GM21515 (cell line): ENCODE data around the gene POLA1.

ENCODE experiments used
- ATAC-seq: cut with Tn5 transposase; IDR thresholded peaks from one replicate; pipeline ENCODE4 v1.9.1; 2021; ENCODE audit not compliant: unreplicated experiment

Gene POLA1

DNA sequence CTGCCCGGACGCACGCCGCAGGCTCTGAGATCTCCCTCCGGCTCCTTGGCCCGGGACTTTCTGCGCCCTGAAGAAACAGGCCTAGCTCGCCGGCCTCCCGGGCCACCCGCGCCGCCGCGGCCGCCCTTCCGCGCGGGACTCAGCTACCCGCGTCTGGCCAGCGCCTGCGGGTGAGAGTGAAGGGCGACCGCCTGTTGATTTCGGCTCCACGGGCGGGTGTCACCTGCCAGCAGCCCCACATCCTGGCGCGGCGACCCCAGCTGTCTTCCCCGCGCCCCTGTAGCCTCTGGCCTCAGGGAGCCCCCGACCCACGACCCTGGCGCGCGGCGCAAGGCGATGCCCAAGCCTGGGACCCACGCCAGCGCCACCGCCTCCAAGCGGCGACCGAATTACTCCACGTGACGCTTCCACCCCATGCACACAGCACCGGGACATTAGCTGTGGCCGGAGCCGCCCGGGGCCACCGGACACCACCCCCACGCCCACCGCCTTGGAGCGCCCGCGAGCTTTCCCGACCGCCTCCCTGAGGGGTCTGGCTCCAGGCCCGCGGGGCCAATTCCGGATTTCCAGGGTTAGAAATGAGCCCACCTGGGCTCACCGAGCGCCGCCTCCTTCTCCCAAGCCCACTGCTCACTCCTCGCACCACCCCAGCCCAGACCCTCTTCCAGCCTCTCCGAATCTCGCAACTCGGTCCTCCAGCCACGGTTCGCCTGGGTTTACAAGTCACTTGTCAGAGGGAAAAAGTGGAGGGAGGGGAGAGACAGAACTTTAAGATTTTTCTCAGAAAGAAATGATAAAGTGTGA, 311.9 kb downstream of the POLA1 start:
- no peak for ATAC-seq

DNA sequence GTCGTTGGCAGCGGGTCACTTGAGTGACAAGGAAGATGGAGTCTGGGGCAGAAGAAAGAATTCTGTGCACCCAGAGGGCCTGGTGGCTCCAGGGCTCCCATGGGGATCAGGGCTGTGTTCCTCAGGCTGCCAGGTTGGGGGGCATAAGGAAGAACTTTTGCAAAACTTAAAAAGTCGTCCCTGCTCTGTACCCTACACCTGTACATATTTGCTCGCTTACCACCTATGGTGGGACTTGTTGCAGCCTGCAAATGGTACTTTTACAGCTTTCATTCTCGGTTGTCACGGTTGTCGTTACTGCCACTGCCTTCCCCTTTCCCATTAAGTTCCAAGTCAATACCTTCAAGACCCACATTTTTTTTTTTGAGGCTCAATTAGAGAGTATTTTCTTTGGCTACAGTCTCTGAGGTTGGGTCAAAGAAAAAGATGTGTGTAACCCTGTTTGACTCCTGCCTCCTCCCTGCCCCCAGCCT, 312.9 kb downstream of the POLA1 start:
- no peak for ATAC-seq

DNA sequence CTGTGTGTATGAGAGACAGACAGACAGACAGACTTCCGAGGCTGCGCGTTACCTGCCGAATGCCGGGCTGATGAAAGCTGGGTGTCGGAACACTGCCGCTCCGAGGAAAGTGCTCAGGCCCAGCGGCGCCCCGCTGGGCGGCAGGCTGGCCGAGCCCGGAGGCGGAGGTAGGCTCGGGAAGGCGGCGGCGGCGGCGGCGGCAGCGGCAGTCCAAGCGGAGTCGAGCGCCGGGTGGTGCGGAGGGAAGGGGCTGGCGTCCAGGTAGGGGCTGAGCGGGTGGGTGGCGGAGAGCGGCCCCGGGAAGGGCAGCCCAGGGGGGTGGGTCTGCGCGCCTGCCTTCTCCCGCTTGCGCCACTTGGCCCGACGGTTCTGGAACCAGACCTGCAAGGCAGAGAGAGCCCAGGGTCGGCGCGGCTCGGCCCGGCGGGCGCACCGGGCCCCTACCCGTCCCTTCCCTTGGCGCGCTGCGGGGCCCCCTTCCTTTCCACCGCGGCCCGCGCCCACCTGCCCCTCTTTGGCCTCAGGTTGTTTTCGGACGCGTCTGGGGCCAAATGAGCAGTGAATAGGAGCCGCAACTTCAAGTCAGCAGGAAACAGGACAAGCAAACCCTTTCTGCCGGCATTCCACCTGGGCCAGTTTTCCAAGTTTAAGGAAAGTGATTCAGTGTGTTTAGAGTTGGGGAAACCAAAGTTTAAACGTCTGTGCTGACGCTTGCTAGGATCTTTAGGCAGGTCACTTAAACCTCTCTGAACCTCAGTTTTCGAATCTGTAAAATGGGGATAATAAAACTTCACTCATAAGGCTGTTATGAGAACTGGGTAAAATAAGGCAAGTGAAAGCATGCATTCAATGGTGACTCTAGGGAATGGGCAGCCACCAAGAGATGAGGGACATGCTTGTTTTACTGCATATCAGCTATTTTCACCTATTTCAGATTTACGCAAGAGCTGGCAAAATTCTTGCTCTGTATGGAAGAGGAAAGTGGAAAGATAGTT, 313.6 kb downstream of the POLA1 start:
- no peak for ATAC-seq

DNA sequence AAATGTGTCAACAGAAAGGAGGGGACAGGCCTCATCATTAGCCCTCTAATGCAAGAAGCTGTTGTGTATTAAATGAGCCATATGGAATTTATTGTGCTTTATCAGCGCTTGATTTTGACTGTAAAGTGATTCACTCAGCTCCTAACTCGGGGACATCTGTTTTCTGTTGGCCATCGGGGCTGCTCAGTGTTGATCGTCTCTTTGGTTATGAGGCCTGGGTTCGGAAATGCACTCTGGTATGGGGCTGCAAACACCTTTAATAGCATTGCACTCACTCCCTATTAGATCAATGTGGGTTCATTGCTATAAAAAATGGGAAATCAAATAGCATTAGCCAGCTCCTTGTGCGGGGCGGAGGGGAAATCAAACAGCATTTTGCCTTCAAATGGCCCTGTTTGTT, 315.7 kb downstream of the POLA1 start:
- ATAC-seq: no peak

DNA sequence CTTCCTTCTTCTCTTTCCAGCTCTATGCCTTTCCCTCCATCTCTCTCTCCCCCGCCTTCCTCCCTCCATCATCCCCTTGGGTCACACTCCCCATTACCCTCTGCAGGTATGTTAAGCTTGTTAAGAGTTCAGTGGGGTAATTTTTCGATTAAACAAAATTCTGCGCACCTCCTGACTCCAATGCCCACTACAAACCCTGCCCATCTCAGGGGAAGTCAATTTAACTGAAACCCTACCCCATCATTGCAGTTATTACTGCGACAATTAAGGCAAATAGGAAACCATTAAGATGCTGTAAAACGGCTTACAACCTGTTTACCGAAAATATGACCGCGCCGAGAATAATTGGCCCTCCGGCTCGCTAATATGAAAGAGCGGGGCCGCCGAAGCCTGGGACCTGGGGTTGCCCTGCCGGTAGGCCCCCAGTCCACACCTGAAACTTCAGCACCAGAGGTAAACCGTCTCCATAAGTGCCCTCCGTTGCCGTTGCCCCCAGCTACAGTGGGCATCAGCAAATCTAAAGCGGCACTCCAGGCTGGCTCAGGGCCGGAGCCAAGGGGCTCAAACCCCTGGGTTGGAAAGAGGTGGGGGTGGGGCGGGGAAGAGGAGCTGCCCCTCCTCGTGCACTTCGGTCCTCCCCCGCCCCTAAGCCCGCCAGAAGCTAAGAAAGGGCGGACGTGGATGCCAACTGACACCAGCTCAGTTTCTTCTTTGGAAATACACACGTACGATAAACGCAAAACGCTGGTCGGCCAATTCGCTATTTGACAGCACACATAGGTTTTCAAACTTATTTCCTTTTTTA, 317.3 kb downstream of the POLA1 start:
- no peak for ATAC-seq

DNA sequence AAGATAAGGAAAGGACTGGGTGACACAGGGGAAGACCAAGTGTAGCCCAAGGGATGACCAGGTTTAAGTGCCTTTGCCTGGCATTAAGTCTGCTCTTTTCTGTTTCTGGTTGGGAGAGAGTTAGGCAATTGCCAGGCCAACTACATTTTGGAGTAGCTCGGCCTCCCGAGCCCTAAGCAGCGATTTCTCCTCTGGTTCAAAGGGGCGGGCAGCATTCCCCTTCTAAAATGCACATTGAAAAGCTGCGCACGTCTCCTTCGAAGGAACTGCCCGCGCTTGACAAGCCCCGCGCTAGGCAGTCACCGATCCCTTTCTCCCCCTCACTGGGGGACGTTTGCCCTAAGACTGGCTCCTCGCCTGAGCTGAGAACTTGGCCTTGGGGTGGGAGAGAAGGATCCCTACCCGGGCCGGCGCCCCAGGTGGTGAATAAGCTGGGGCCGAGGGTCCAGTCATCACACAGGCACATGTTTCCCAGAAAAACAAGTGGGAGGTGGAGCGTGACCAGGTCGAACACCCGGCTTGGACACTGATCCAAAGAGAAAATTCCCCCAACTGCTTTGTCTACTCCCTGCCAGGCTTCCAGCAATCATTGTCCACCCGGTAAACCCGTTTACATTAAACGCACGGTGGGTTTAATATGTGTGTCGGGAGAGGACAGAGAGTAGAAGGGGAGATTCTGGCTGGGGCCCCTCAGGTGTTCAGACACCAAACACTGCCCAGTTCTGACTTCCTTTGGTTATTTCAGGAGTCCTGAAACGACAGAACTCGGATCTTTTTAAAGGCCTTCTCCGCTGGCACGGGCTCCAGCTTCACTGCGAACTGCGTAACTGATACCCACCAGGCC, 318.1 kb downstream of the POLA1 start:
- no peak for ATAC-seq

DNA sequence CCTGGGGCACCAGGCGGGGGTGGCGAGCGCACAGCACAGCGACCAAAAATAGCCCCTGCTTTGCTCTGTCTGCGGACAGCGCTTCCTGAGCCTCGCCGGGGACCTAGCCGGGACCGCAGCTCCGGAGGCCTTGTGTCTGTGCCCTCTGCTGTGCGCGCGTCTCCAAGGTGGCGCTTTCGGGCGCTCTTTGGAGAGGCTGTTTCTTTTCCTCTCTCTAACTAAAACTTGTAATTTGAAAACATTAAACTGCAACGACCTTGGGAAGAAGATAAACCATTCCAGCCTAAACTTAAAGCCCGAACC, 318.7 kb downstream of the POLA1 start:
- ATAC-seq: no peak

DNA sequence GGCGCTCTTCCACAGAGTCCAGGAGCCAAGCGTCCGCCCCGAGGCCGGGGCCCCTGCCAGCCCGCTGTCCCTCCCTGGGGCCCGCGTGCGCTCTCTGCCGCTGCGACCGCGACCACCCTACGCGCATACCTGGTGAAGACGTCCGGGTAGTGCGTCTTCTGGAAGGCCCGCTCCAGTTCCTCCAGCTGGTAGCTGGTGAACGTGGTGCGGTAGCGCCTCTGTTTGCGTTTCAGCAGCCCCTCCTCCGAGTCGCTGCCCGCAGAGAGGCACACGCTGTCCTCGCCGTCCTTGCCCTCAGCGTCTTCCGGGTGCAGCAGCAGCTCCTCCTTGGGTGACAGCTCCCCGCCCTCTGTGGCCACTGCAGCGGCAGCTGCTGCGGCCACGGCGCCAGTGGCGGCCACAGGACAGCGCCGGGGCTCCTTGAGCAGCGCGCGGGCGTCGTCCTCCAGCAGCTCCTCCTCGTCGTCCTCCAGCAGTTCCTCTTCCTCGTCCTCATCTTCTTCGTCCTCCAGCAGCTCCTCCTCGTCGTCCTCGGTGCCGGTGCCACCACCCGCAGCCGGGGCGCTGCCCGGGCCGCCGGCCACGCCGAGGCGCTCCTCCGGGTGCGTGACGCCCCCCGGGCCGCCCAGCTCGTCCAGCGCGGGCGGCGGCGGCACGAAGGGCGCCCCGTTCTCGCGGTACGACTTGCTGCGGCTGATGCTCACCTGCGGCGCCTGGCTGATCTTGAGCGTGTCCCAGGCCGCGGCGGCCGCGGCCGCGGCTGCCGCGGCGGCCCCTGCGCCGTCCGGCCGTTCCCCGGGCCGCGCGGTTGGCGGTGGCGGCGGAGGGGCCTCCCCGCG, 319.3 kb downstream of the POLA1 start:
- no peak for ATAC-seq

DNA sequence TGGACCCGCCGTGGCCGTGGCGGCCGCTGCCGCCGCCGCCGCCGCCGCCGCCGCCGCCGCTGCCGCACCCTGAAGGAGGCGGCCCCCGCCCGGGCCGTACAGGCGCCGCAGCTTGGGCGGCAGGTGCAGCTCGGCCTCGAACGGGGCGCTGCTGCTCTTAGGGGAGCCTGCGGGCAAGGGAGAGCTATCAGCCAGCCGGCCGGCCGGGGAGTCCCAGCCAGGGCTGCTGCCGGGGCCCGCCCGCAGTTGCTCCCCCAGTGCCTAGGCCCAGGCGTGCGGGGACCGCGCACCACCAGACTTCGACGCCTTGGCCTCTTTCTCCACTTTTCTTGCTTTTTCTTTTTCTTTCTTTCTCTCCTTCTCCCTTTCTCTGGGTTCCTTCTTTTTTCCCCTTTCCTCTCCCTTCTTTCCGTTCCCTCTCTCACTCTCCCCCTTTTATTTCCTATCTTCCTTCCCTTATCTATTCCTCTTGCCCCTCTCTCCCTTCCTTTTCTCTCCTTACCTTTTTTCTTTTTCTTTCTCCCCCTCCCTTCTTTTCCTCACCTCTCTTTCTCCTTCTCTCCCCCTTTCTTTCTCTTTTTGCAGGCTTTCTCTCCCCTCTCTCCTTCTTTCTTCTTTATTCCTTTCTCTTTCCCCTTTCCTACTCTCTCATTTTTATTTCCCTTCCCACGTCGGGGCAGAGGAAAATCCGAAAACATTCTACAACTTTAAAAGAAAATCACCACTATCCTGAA, 320.1 kb downstream of the POLA1 start:
- peak; percentile 55 for ATAC-seq

DNA sequence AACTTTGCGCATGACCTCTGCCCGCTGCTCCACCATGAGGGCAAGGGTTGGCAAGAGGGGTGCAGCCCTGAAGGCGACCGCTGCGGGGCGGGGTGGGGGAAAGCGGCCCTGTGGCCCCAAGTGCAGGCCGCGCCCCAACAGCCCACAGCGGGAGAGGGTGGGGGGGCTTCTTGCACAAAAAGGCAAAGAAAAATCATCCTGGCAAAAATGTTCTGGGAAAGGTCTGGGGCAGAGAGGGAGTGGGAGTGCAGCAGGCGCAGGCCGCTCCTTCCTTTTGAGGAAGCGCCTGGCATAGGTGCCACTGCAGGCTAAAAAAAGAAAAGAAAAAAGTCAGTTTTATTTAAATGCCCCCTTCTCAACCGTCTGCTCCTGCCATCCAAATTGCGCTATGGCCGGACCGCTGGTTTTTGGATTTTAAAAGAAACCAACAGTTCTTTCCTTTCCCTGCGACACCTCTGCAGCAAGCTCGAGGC, 320.7 kb downstream of the POLA1 start:
- ATAC-seq: no peak

DNA sequence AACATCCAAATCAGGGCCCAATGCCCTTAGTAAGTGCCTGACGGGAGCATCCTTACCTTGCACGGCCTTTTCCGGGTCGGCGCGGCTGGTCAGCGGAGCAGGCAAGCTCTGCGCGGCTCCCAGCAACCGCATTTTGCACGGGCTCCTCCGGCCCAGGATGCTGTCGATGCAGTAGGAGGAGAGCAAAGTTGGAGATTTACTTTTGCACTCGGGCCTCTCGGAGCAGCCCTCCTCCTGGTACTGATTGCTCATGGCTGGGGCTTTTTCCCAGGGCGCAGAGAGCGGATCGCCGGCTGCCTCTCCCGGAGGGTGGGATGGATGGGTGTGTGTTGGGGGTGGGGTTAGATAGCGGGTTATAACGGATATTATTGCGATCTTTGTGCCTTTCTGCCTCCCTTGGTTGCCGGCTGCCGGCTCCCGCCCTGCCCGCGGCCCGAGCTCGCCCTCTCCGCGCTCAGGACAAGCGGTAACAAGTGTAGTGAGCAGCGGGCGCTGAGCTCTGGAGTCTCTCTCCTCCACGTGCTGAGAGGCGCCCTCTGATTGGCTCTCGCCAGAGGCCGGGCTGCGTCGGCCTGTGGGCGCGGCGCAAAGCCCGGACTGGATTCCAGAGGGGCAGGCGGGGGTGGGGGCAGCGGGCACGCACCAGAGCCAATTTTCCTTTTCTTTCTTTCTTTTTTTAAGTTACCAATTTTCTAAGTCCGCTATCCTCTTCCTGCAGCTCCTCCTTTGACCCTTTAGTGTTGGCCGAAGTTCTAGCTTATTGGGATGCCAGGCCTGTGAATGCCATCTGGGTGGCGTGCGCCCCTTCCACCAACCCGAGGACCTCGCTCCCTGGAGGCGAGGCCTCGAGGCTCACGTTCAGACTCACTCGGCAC, 322.0 kb downstream of the POLA1 start, which contains the start of gene ARX:
TSS of gene ARX (minus strand) at position 480 of the 875 bp plus-strand sequence. CDS start at position 252, 228 bp downstream.
- ATAC-seq: no peak

DNA sequence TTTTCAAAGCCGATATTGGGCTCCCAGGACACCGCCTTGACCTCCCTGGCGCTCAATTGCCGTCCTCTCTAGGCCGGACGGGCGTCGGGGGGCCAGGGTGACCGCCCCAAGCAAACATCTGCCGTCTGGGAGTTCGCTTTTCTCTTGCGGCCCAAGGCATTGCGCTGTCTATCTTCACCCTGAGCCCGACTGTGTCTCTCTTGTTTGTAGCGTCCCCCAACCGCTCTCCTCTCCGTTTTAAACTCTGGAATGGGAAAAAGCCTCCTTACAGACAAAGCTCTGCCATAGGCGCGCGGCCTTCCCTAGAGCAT, 322.6 kb downstream of the POLA1 start:
- no peak for ATAC-seq

DNA sequence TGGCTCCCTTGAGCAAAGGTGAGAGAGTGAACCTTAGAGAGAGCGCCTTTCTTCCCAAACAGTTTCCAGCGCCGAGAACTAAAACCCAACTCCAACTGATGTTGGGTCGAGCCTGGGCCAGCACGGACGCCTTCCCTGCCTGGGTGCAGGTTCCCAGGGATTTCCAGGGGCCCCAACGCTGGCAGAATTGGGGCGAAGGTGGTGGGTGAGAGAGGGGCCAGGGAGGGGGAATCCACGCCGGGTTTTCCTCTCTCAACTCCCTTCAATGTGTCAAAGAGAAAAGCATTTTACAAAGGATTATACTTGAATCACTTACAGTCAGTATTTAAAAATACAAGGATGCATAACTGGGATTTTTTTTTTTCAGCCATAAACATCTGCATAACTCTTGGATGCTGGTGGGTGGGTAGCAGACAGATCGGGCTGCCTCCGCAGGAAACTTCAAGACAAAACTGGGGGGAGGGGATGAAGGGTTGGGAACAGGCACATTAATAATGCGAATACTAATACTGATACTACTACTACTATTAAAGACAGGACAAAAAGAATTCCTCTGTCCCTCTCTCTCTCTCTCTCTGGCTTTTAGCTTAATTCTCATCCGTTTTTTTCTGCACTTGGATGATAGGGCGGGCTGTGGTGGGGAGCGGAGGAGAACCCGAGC, 323.4 kb downstream of the POLA1 start:
- ATAC-seq: no peak

DNA sequence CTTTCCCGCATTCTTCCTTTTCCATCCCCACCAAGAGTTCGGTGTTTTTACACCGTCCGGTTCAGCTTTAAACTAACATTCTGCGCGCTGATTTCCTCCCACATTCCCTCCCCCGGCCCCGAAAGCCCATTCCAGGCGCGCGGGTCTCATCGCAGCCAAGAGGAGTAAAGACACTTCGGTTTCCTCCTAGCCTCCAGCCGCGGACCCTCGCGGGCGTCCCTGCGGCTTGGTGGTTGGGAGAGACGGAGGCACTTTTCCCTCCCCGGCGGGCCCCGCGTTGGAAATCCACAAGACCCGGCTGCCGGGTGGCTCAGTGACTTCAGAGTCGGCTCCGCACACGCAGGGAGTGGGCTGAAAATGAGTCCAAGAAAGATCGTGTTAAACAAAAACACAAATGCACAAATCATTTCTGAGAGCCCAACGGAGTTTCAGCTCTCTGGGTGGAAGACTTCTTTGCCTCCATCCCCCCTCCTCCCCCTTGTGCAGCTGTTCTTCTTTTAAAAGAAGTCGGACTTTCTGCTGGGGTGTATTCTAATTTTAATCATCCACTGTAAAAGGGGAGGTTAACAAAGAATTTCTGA, 324.0 kb downstream of the POLA1 start:
- no peak for ATAC-seq

DNA sequence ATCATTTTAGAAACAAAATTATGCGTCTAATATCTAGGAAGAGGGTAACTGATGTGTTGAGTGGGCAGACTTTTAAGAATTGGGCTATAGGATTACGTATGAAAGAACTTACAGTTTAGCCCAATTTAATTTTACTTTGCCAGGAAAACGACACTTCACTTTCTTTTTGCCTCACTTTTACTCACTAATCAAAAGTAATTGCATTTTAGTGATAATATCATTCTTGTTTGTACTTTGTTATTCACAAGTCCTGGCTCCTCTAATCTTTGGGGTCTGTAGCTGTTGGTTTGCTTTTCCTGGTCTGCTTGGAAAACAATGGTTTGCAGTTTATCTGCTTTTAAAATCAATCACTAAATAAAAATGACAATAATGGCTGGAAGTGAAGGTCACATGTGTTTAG, 325.0 kb downstream of the POLA1 start:
- no peak for ATAC-seq

DNA sequence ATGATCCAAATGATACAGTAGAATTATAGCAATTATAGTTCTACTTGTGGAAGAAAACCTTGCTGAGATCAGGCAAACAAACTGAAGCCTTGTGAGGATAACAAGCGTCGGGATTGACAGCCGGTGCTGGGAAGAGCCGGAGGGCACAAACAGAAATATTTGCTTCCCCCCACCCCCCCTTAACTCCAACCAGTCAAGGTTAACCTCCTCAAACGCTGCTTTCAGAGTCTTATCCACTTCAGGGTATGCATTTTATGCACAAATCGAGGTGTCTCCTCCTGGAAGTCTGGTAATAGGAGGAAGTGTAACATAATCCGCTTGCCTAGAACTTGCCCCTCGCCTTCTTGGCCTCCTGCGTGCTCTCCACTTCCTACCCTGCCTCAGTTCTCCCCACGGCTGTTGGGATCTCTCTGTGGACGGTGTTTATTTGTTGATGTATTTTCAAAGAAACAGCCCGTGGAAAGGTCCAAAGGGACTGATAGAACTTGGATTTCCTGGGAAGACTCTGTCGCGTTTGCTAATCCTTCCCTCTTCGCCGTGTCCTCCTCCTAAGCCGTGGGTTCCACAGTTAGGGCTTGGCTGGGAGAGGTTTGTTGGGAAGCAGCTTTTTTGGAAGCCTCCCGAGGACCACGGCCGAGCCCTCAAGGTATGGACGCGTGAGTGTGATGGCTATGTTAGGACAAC, 326.1 kb downstream of the POLA1 start:
- no peak for ATAC-seq
